Choroid plexus epithelial cell (primary cell): ENCODE measurements around the gene ETFA.
"Not testable (repeated sequence)": the region's sequence is repeated elsewhere in the genome, so short reads cannot be mapped to it uniquely, and the experiment has no call there.

ENCODE experiments used
- DNase-seq: peaks from one replicate; pipeline ENCODE4 v3.0.0-alpha.2; 2010; ENCODE audit warnings: low read depth
- H3K4me3 ChIP-seq: 2 replicates; pipeline ENCODE4 v1.5.1; 2011; ENCODE audit warnings: low read depth, mild to moderate bottlenecking, control low read depth, low read length, moderate library complexity
- TF ChIP-seq, protein P1 (sequence below): conservative IDR thresholded peaks from 2 replicates; pipeline ENCODE4 v1.5.1; 2011; ENCODE audit warnings: low read depth, mild to moderate bottlenecking, control low read depth, inconsistent platforms, low read length, moderate library complexity

The ETFA gene

DNA sequence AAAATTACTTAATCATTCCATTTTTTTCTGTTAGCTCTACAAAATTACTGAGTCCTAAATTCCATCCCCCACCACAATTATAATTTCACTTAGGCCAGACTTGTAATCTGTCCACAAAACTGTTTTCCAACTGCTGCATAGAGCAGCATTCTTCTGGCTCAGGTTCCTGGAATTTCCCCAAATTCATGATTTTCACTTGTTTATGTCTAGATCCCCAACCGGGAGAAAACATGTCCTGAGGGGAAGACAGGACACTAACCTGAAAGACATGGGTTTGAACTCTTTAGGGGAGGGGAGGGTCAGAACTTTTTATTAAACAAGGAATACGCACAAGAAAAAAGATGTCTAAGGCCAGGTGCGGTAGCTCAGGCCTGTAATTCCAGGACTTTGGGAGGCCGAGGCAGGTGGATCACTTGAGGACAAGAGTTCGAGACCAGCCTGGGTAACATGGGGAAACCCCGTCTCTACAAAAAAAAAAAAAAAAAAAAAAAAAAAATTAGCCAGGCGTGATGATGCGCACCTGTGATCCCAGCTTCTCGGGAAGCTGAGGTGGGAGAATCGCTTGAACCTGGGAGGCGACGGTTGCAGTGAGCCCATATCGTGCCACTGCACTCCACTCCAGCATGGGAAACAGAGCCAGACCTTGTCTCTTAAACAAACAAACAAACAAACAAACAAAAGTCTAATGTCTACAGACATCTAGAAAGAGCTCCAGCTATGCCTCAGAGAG is 1.5 kb downstream of the ETFA start:
- peak; percentile 22 for DNase-seq
- TF ChIP-seq, protein P1, sequence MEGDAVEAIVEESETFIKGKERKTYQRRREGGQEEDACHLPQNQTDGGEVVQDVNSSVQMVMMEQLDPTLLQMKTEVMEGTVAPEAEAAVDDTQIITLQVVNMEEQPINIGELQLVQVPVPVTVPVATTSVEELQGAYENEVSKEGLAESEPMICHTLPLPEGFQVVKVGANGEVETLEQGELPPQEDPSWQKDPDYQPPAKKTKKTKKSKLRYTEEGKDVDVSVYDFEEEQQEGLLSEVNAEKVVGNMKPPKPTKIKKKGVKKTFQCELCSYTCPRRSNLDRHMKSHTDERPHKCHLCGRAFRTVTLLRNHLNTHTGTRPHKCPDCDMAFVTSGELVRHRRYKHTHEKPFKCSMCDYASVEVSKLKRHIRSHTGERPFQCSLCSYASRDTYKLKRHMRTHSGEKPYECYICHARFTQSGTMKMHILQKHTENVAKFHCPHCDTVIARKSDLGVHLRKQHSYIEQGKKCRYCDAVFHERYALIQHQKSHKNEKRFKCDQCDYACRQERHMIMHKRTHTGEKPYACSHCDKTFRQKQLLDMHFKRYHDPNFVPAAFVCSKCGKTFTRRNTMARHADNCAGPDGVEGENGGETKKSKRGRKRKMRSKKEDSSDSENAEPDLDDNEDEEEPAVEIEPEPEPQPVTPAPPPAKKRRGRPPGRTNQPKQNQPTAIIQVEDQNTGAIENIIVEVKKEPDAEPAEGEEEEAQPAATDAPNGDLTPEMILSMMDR: no peak
- peak overlapping the region; percentile 33 for H3K4me3 ChIP-seq

GRCh38 chr15:76303909-76304308 is 7.4 kb downstream of the ETFA start:
- H3K4me3 ChIP-seq: no peak overlapping the region
- DNase-seq: no peak
- TF ChIP-seq, protein P1: no peak

DNA sequence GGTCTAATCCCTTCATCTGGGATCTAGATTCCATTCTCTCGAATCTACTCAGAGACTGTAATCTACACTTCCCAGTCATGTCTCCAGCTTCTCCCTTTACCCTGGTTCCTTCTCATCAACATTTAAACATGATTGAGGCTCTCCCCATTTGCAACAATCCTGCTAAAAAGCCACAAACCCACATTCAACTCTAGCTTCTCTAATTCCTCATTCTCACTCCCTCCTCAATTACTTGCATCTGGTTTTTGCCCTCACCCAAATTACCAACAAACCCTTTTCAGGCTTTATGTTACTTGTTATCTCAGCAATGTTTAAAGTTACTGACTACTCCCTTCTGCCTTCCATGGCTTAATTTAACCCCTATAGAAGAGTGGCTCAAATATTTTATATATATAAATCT is 11.5 kb downstream of the ETFA start:
- H3K4me3 ChIP-seq: no peak overlapping the region
- TF ChIP-seq, protein P1: no peak
- DNase-seq: no peak

DNA sequence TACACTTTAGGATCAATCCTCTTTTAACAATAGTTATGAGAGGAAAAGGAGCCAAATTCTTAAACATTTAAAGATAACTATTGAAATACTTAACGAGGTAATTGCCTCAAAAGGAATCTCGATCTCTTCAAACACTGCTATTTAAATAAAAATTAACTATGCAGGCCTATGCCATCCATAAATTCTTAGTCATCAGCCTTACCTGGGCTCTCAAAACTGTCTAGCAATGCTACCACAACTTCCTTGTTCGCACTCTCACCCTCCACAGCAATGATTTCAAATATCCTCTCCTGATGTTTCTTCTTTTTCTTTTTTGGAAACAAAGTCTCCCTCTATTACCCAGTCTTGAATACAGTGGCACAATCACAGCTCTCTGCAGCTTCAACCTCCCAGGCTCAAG is 12.3 kb downstream of the ETFA start:
- TF ChIP-seq, protein P1: no peak
- no peak overlapping the region for H3K4me3 ChIP-seq
- no peak for DNase-seq

DNA sequence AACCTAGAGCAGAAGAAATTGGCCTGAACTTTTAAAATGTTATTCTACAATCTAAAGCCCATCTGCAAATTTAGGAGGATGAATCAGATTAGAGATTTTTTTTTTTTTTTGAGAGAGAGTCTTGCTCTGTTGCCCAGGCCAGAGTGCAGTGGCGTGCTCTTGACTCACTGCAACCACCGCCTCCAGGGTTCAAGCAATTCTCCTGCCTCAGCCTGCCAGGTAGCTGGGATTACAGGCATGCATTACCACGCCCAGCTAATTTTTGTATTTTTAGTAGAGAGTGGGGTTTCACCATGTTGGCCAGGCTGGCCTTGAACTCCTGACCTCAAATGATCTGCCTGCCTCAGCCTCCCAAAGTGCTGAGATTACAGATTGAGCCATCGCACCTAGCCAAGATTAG is 13.3 kb downstream of the ETFA start:
- not testable (repeated sequence) for DNase-seq, H3K4me3 ChIP-seq

DNA sequence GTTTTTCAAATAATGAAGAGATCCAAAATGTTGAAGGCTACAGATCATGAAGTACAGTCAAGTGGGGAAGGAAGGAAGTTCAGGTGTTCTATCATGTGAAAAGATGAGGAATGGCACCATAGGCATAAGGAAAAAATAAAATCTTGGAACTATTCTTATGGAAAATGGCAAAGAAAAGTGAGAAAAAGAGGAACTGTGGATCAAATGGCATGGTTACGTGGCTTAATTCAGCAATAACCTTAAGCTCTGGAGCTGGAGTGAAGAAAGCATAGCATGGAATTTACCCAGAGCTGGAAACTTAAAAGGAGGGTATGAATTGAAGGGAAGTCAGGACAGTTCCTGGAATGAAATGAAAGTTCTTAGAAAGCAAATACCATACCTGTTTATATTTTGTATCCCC is 14.4 kb downstream of the ETFA start:
- no peak overlapping the region for H3K4me3 ChIP-seq
- DNase-seq: no peak
- TF ChIP-seq, protein P1: no peak

GRCh38 chr15:76294463-76294862 is 16.8 kb downstream of the ETFA start:
- not testable (repeated sequence) for H3K4me3 ChIP-seq, DNase-seq

- DNase-seq: no peak
- H3K4me3 ChIP-seq: no peak overlapping the region
- TF ChIP-seq, protein P1: no peak
Measured at GRCh38 chr15:76293361-76293760, 17.9 kb downstream of the ETFA start.
